ENCODE measurements around the gene MDK. TPM values are rescaled to one million over a fixed set of nuclear protein-coding genes. Genes with fewer than 3 reads are reported as not detected.
A peak's percentile ranks its signal among the peaks of the same experiment; 100 is the strongest.

MDK gene
- total and polyA plus RNA-seq, 2 of the 13 experiments (the other 11 are each of a cell fraction or from before 2014, with no cell fraction given) = 312 to 407 TPM

DNA sequence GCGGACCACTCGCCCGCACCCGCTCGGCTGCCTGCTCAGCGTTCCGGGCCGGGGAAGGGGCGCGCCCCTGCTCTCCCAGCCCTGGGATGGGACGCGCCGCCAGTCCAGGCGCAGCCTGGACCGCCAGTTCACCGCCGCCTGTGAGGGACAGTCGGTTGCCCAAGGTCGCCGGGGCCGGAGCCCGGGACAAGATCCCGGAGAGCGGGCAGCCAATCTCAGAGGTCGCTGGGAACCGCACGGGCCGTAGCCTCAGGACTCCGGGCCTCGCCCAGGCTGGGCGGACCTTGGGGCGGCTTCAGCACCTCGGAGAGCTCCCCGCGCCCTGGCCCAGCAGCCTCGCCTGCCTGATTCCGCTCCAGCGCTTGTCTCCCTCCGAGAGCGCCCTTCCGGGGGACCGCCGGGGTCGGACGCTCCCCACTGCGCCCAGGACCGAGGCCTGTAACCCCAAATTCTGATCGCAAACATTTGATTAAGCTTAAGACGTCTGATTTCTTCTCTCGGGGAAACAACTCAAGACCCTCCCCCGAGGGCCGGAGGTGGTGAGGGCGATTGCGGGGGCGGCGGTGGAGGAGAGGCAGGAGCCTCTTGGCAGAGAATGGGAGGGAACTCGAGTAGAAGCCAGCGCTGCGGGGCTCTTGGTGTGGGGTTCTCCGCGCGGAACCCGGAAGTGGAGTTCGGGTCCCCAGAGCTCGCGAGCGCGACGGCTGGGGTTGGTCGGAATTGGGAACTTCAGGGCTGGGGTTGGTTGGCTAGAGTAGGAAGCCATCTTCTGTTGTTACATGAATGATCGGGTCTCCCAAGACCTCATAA lies 11.2 kb downstream of the MDK start (continued):
- TF ChIP-seq, protein P1, sequence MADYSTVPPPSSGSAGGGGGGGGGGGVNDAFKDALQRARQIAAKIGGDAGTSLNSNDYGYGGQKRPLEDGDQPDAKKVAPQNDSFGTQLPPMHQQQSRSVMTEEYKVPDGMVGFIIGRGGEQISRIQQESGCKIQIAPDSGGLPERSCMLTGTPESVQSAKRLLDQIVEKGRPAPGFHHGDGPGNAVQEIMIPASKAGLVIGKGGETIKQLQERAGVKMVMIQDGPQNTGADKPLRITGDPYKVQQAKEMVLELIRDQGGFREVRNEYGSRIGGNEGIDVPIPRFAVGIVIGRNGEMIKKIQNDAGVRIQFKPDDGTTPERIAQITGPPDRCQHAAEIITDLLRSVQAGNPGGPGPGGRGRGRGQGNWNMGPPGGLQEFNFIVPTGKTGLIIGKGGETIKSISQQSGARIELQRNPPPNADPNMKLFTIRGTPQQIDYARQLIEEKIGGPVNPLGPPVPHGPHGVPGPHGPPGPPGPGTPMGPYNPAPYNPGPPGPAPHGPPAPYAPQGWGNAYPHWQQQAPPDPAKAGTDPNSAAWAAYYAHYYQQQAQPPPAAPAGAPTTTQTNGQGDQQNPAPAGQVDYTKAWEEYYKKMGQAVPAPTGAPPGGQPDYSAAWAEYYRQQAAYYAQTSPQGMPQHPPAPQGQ (CRISPR knock-in tag; IDR thresholded peaks at IDR 0.05; ENCODE audit: borderline replicate concordance) = no peak
- peak; percentile 94 for TF ChIP-seq ZNF329 (CRISPR knock-in tag; IDR thresholded peaks at IDR 0.05; ENCODE audit: low read depth)
- TF ChIP-seq, protein P2, sequence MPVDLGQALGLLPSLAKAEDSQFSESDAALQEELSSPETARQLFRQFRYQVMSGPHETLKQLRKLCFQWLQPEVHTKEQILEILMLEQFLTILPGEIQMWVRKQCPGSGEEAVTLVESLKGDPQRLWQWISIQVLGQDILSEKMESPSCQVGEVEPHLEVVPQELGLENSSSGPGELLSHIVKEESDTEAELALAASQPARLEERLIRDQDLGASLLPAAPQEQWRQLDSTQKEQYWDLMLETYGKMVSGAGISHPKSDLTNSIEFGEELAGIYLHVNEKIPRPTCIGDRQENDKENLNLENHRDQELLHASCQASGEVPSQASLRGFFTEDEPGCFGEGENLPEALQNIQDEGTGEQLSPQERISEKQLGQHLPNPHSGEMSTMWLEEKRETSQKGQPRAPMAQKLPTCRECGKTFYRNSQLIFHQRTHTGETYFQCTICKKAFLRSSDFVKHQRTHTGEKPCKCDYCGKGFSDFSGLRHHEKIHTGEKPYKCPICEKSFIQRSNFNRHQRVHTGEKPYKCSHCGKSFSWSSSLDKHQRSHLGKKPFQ (CRISPR knock-in tag; IDR thresholded peaks at IDR 0.05; ENCODE audit: insufficient replicate concordance) = peak; percentile 94
- TF ChIP-seq, protein P3, sequence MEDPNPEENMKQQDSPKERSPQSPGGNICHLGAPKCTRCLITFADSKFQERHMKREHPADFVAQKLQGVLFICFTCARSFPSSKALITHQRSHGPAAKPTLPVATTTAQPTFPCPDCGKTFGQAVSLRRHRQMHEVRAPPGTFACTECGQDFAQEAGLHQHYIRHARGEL (CRISPR knock-in tag; IDR thresholded peaks at IDR 0.05) = no peak
- peak; percentile 88 for TF ChIP-seq ZNF12 (CRISPR knock-in tag; IDR thresholded peaks at IDR 0.05)
- TF ChIP-seq AGO1 (IDR thresholded peaks at IDR 0.05; ENCODE audit: low read depth, low read length, poor library complexity, severe bottlenecking) = peak; percentile 73
- peak; percentile 69 for TF ChIP-seq FOXJ3 (CRISPR knock-in tag; IDR thresholded peaks at IDR 0.05; ENCODE audit: borderline replicate concordance)
- TF ChIP-seq ZNF556 (CRISPR knock-in tag; IDR thresholded peaks at IDR 0.05; ENCODE audit: borderline replicate concordance) = no peak
- TF ChIP-seq, protein P4, sequence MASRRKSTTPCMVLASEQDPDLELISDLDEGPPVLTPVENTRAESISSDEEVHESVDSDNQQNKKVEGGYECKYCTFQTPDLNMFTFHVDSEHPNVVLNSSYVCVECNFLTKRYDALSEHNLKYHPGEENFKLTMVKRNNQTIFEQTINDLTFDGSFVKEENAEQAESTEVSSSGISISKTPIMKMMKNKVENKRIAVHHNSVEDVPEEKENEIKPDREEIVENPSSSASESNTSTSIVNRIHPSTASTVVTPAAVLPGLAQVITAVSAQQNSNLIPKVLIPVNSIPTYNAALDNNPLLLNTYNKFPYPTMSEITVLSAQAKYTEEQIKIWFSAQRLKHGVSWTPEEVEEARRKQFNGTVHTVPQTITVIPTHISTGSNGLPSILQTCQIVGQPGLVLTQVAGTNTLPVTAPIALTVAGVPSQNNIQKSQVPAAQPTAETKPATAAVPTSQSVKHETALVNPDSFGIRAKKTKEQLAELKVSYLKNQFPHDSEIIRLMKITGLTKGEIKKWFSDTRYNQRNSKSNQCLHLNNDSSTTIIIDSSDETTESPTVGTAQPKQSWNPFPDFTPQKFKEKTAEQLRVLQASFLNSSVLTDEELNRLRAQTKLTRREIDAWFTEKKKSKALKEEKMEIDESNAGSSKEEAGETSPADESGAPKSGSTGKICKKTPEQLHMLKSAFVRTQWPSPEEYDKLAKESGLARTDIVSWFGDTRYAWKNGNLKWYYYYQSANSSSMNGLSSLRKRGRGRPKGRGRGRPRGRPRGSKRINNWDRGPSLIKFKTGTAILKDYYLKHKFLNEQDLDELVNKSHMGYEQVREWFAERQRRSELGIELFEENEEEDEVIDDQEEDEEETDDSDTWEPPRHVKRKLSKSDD (CRISPR knock-in tag; IDR thresholded peaks at IDR 0.05; ENCODE audit: low read depth) = peak; percentile 87; the same call in 1 of the 2 replicates
- TF ChIP-seq PRPF4 (IDR thresholded peaks at IDR 0.05; ENCODE audit: low read depth, low read length, poor library complexity, severe bottlenecking) = no peak
- peak; percentile 89 for TF ChIP-seq CHCHD3 (CRISPR knock-in tag; IDR thresholded peaks at IDR 0.05)
- peak; percentile 78; the same call in 1 of the 2 replicates for TF ChIP-seq TERF1 (CRISPR knock-in tag; IDR thresholded peaks at IDR 0.05)
- peak; percentile 90; the same call in 1 of the 2 replicates for TF ChIP-seq REPIN1 (CRISPR knock-in tag; IDR thresholded peaks at IDR 0.05; ENCODE audit: borderline replicate concordance, low read depth)
- no peak for TF ChIP-seq CREB1 (IDR thresholded peaks at IDR 0.05)
- no peak for TF ChIP-seq CREB1 (CRISPR knock-in tag; IDR thresholded peaks at IDR 0.05)
- TF ChIP-seq PHF8 (CRISPR knock-in tag; IDR thresholded peaks at IDR 0.05) = peak; percentile 57
- TF ChIP-seq ZNF564 (CRISPR knock-in tag; IDR thresholded peaks at IDR 0.05) = peak; percentile 98

All from HepG2 (cell line).